ENCODE data around the gene SNIP1.

GRCh38 chr1:37506740-37507139, 47.4 kb downstream of the SNIP1 start:
- TF ChIP-seq, protein P1, sequence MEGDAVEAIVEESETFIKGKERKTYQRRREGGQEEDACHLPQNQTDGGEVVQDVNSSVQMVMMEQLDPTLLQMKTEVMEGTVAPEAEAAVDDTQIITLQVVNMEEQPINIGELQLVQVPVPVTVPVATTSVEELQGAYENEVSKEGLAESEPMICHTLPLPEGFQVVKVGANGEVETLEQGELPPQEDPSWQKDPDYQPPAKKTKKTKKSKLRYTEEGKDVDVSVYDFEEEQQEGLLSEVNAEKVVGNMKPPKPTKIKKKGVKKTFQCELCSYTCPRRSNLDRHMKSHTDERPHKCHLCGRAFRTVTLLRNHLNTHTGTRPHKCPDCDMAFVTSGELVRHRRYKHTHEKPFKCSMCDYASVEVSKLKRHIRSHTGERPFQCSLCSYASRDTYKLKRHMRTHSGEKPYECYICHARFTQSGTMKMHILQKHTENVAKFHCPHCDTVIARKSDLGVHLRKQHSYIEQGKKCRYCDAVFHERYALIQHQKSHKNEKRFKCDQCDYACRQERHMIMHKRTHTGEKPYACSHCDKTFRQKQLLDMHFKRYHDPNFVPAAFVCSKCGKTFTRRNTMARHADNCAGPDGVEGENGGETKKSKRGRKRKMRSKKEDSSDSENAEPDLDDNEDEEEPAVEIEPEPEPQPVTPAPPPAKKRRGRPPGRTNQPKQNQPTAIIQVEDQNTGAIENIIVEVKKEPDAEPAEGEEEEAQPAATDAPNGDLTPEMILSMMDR (IDR thresholded peaks at IDR 0.05; ENCODE audit: low read depth, low read length) = no peak
- TF ChIP-seq MYC (IDR thresholded peaks at IDR 0.05; ENCODE audit: low read depth, low read length) = no peak
- no peak for TF ChIP-seq POLR2A (IDR thresholded peaks at IDR 0.05; ENCODE audit: extremely low read depth, insufficient read length)
- TF ChIP-seq, protein P2, sequence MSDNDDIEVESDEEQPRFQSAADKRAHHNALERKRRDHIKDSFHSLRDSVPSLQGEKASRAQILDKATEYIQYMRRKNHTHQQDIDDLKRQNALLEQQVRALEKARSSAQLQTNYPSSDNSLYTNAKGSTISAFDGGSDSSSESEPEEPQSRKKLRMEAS (IDR thresholded peaks at IDR 0.05; ENCODE audit: low read depth, low read length) = no peak
